GM21737 (cell line): Measurements from ENCODE around the gene RRAD.
A peak's percentile ranks its signal among the peaks of the same experiment; 100 is the strongest.
"Not testable (repeated sequence)": the region's sequence is repeated elsewhere in the genome, so short reads cannot be mapped to it uniquely, and the experiment has no call there.

Source experiments
- ATAC-seq: cut with Tn5 transposase; IDR thresholded peaks from one replicate; pipeline ENCODE4 v1.9.1; 2021; ENCODE audit warnings: mild to moderate bottlenecking, moderate library complexity; ENCODE audit not compliant: unreplicated experiment

Gene RRAD

DNA sequence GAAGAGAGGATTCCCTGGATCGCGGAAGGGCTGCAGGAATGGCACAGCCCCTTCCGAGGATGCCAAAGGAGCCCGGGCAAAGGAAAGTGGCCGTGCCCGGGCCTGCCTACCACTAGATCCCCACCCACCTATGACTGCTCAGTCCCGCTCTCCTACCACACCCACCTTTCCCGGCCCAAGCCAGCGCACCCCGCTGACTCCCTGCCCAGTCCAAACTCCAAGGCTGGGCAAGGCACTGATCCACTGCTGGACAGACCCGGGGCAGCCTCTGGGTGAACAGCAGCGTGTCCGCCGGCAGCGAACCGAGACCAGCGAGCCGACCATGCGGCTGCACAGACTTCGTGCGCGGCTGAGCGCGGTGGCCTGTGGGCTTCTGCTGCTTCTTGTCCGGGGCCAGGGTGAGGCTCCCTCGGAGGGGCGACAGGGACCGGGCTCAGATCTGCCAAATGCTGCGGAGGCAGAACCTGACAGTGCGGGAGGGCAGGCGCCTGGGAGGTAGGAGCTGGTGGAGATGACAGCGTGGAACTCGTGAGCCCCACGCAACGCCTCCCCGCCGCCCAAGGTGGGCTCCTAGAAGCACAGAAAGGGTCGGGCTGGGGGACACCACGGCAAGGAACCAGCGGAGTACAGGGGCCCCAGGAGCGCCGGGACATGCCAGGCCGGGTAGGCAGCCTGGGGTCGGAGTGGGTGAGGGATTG lies 10.1 kb upstream of the RRAD start, which contains the start of gene CES2:
TSS of gene CES2 (plus strand) at position 203 of the 698 bp plus-strand sequence. CDS start at position 323, 120 bp downstream.
- no peak for ATAC-seq

GRCh38 chr16:66934839-66935313 lies 9.5 kb upstream of the RRAD start:
- not testable (repeated sequence) for ATAC-seq

- ATAC-seq, result peak; percentile 70
These were observed 9.0 kb upstream of the RRAD start, which contains the start of gene CIAO2B for GRCh38 chr16:66934138-66934838. TSS of gene CIAO2B (minus strand) at chr16:66934402. CDS start at chr16:66934364, 38 bp downstream.

- peak; percentile 13 for ATAC-seq
These were observed 8.4 kb upstream of the RRAD start for GRCh38 chr16:66933776-66934137.

DNA sequence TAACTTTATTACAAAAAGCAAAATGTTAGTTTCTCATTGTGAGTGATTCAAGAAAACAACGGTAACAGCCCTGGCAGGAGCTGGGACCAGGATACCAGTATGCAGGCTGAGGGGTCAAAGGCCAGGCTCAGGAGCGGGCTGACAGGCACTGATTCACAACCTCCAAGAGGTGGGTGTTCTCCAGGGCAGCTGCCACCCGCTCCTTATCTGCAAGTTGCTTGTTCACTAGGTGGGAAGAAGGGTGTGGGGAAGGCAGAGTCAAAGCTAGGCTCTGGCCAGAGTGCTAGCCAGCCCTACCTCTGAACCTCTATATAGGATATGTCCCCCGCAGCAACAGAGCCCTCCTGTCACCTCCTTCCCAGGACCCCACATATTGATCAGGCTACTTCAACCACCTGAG lies 6.7 kb upstream of the RRAD start:
- ATAC-seq, result no peak

- ATAC-seq, result no peak
These were observed 6.3 kb upstream of the RRAD start for GRCh38 chr16:66931665-66932064.

GRCh38 chr16:66930189-66930588 lies 4.9 kb upstream of the RRAD start:
- ATAC-seq, result no peak

- ATAC-seq, result no peak
These were observed 3.5 kb upstream of the RRAD start for GRCh38 chr16:66928702-66929388.

DNA sequence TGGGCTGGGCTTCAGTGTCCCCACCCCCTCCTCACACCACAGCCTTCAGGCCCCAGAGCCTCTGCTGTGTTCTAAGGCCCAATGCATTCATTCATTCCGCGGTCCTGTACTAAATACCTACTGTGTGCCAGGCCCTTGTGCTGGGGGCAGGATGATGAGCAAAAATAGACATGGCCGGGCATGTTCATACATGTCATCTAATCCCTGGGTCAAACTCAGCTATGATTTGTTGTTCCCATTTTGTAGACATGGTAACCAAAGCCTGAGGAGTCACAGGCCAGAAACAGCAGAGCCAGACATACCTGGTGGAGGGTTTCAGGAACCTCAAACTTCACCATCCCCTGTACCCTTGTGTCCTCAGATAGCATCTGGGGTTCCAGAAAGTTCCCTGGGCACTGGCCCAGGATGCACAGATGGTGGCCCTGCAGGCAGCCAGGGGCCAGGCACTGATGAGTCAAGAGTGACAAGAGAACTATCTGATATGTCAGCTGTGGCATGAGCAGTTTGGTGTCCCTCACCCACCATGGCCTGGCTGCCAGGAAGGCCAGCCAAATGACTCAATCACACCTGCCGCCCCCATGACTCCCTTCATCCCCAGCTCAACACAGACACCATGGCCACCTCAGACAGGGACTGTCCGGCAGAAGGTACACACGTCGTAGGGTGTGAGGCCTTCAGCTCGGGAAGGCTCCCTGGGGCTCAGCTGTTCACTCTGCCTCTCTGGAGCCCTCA lies 2.7 kb upstream of the RRAD start:
- no peak for ATAC-seq

GRCh38 chr16:66926961-66927436 lies 1.7 kb upstream of the RRAD start:
- no peak for ATAC-seq

DNA sequence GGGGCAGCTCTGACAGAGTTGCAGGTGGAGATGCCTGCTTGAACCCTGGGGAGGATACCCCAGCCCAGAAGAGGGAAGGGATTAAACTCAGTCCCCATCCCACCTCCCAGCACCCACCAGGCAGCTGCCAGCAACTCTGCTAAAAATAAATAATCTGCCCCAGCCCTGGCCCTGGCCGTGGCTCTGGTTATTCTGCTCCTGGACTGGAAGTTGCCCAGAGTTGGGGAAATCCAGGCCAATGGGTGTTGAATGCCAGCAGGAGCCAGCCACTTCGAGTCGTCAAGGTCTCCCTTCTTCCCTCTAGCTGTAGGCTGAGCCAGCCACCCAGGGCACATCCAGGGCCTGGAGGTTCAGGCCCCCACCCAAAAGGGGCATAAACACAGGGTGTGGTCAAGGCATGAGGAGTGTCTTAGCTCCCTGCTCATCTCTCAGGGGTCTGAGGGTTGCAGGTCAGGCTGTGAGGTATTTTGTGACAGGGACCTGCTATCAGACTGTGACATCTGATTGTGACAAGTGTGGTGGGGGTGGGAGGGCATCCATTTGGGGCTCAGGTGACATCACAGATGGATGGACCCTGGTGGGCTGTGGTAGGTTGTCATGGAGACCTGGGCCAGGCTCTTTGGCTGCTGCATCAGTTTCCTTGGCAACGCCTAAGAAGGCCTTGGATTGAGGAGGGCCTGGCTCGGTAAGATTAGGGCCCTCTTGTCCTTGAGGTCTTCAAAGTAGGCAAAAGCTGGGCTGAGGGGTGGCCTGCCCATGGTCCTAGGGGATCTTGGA lies 1.0 kb upstream of the RRAD start:
- no peak for ATAC-seq

GRCh38 chr16:66924527-66925321 lies 611 bp downstream of the RRAD start:
- ATAC-seq, result no peak

- no peak for ATAC-seq
These were observed 1.5 kb downstream of the RRAD start for GRCh38 chr16:66923866-66924265.

DNA sequence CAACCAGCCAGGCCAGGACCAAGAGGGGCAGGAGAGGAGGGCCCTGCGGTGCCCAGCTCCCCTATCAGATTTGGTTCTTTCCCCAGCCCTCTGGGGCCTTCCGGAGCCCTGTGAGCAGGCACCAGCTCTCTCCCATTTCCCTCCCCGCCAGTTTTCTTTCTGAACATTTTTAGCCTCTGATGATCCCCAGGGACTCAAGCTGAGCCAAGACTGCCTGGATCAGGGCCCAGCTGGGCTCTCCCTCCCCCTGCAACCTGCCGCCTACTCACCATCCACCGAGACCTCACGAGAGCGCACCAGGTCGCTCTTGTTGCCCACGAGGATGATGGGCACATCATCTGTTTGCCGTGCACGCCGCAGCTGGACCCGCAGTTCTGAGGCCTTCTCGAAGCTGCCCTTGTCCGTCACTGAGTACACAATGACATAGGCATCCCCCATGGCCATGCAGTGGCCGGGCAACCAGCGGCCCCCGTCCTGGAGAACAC lies 2.0 kb downstream of the RRAD start:
- ATAC-seq, result no peak

DNA sequence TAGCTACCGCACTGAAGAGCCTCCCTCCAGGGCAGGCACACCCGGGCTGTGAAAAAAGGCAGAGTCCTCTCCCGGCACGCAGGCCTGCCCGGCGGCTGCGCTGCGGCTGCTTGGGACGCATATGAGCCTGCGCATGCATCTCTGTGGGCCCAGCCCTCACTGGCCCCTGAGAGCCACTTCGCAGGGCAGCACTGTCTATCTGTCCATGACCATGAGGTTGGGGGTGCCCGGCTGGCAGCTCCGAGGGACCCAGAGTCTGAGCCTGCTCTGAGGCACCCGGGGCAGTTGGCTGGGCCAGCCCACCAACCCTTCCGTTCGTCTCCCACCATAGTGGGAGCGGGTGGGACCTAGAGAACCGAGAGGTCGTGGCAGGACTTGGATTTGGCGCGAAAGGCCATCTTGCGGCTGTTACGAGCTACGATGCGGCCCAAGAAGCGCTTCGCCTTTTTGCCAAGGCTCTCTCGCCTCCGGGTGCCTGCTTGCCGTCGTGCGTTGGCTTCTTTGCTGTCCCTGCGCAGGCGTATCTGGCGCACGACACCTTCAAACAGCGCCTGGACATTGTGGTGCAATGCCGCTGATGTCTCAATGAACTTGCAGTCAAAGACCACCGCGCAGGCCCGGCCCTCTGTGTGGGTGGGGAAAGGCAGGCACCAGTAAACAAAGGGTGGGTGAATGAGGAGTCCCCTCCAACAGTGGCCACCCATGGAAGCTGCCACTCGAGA lies 3.4 kb downstream of the RRAD start:
- ATAC-seq, result no peak

- no peak for ATAC-seq
These were observed 4.2 kb downstream of the RRAD start for GRCh38 chr16:66920924-66921680.

DNA sequence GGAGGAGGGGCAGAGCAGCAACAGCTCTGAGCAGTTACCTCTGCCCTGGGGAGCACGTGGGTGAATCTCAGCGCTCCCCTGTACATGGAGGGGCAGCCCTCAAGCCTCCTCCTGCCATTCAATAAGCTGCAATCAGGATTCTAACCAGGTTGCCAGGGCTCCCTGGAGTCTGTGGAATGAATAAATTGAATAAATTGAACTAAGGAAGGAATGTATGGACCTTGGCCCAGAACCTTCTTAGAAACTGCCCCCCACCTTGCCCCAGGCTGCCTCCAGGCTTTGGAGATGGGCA lies 5.1 kb downstream of the RRAD start:
- ATAC-seq, result no peak
